Peyer's patch (tissue), 4 donors: ENCODE data around the gene OR10K2.

ENCODE experiments used
- CTCF ChIP-seq, 6 experiments: fragments of 450-650 bp in 4 of 6; fragments of 200-600 bp in 2 of 6; sonication (generic) in 1 of 6; IDR thresholded peaks; one replicate each; pipeline ENCODE4 v1.5.1; 2017 to 2019; ENCODE audit warnings: antibody characterized with exemption in 6 of 6, mild to moderate bottlenecking in 3 of 6, moderate library complexity in 1 of 6
- POLR2A ChIP-seq, 2 donors: fragments of 450-650 bp; IDR thresholded peaks; one replicate each; pipeline ENCODE4 v1.5.1; 2017; ENCODE audit warnings: antibody characterized with exemption in 2 of 2, mild to moderate bottlenecking in 2 of 2, moderate library complexity in 2 of 2

- no peak for TF ChIP-seq CTCF (IDR thresholded peaks at IDR 0.05)
- no peak for TF ChIP-seq POLR2A (IDR thresholded peaks at IDR 0.05)
Measured at GRCh38 chr1:158422212-158422611, 3.8 kb downstream of the OR10K2 start.
